Measurements from ENCODE around the gene ZNF397.

The ZNF397 gene

GRCh38 chr18:35231052-35231451, 9.8 kb upstream of the ZNF397 start:
- H3K9ac ChIP-seq (ENCODE audit: low read length) = peak overlapping the region; percentile 37; the same call in 1 of the 2 replicates
- H4K20me1 ChIP-seq (ENCODE audit: low read depth, low read length) = no peaks in the 10 kb centered on the region
- H3K79me2 ChIP-seq (ENCODE audit: insufficient read depth, low read length) = no peaks in the 10 kb centered on the region
- H2AFZ ChIP-seq (ENCODE audit: low read depth, low read length, severe bottlenecking) = peak overlapping the region; percentile 97
- no peaks in the 10 kb centered on the region for H3K9me2 ChIP-seq (replicated peaks; ENCODE audit: insufficient read depth, low read length)
- H3K27ac ChIP-seq (ENCODE audit: low read depth, low read length) = no peak overlapping the region
- no peaks in the 10 kb centered on the region for H3F3A ChIP-seq (ENCODE audit: insufficient read depth)
- no peaks in the 10 kb centered on the region for H3K27me3 ChIP-seq (ENCODE audit: low read length)
- peak overlapping the region; percentile 72 for H3K4me2 ChIP-seq (ENCODE audit: low read depth, low read length, poor library complexity, severe bottlenecking)
- no peaks in the 10 kb centered on the region for H3K9me3 ChIP-seq (ENCODE audit: insufficient read depth, low read length)
- peak overlapping the region; percentile 23 for H3K4me3 ChIP-seq (ENCODE audit: insufficient read depth, low read length, poor library complexity, severe bottlenecking)
- H3K36me3 ChIP-seq (ENCODE audit: low read length) = no peaks in the 10 kb centered on the region
- TF ChIP-seq CTCF (IDR thresholded peaks at IDR 0.05; ENCODE audit: insufficient read depth, low read length, poor library complexity, severe bottlenecking) = peak; percentile 98
- TF ChIP-seq EZH2phosphoT487 (conservative IDR thresholded peaks at IDR 0.05; ENCODE audit: low read length) = no peak

GRCh38 chr18:35236571-35237363, 4.1 kb upstream of the ZNF397 start:
- TF ChIP-seq CTCF (IDR thresholded peaks at IDR 0.05; ENCODE audit: insufficient read depth, low read length, poor library complexity, severe bottlenecking) = no peak
- no peak for TF ChIP-seq EZH2phosphoT487 (conservative IDR thresholded peaks at IDR 0.05; ENCODE audit: low read length)
- H3K27ac ChIP-seq (ENCODE audit: low read depth, low read length) = no peak overlapping the region
- H3K4me2 ChIP-seq (ENCODE audit: low read depth, low read length, poor library complexity, severe bottlenecking) = no peak overlapping the region
- no peaks in the 10 kb centered on the region; the same call in 1 of the 2 replicates for H3F3A ChIP-seq (ENCODE audit: insufficient read depth)
- no peak overlapping the region for H2AFZ ChIP-seq (ENCODE audit: low read depth, low read length, severe bottlenecking)
- H3K9me2 ChIP-seq (replicated peaks; ENCODE audit: insufficient read depth, low read length) = no peaks in the 10 kb centered on the region
- no peaks in the 10 kb centered on the region for H4K20me1 ChIP-seq (ENCODE audit: low read depth, low read length)
- peaks cover 9% of the 10 kb centered on the region for H3K79me2 ChIP-seq (ENCODE audit: insufficient read depth, low read length)
- no peaks in the 10 kb centered on the region for H3K9me3 ChIP-seq (ENCODE audit: insufficient read depth, low read length)
- H3K36me3 ChIP-seq (ENCODE audit: low read length) = 0 out of 2 replicates have a peak, but pooled peaks cover under 1% of the 10 kb centered on the region
- H3K4me3 ChIP-seq (ENCODE audit: insufficient read depth, low read length, poor library complexity, severe bottlenecking) = no peak overlapping the region
- no peak overlapping the region for H3K9ac ChIP-seq (ENCODE audit: low read length)
- no peaks in the 10 kb centered on the region for H3K27me3 ChIP-seq (ENCODE audit: low read length)

GRCh38 chr18:35239314-35239713, 1.5 kb upstream of the ZNF397 start:
- Histone ChIP-seq H3K9me2 (replicated peaks; ENCODE audit: insufficient read depth, low read length) (no peaks in the 10 kb centered on the region), H4K20me1 (ENCODE audit: low read depth, low read length) (no peaks in the 10 kb centered on the region), H3K36me3 (ENCODE audit: low read length) (peaks cover 26% of the 10 kb centered on the region), H3K9ac (ENCODE audit: low read length) (no peak overlapping the region), H3K9me3 (ENCODE audit: insufficient read depth, low read length) (peaks cover 20% of the 10 kb centered on the region; the same call in 1 of the 2 replicates), H3K27me3 (ENCODE audit: low read length) (no peaks in the 10 kb centered on the region), H3K79me2 (ENCODE audit: insufficient read depth, low read length) (peaks cover 22% of the 10 kb centered on the region), H3K4me3 (ENCODE audit: insufficient read depth, low read length, poor library complexity, severe bottlenecking) (no peak overlapping the region), H3F3A (ENCODE audit: insufficient read depth) (no peaks in the 10 kb centered on the region; the same call in 1 of the 2 replicates), H2AFZ (ENCODE audit: low read depth, low read length, severe bottlenecking) (peak overlapping the region; percentile 37), H3K27ac (ENCODE audit: low read depth, low read length) (no peak overlapping the region), H3K4me2 (ENCODE audit: low read depth, low read length, poor library complexity, severe bottlenecking) (no peak overlapping the region)
- TF ChIP-seq EZH2phosphoT487 (conservative IDR thresholded peaks at IDR 0.05; ENCODE audit: low read length) (no peak), CTCF (IDR thresholded peaks at IDR 0.05; ENCODE audit: insufficient read depth, low read length, poor library complexity, severe bottlenecking) (no peak)
